Measurements from ENCODE around the gene BCL7C.
"Not testable (repeated sequence)": the region's sequence is repeated elsewhere in the genome, so short reads cannot be mapped to it uniquely, and the experiment has no call there.

BCL7C gene

DNA sequence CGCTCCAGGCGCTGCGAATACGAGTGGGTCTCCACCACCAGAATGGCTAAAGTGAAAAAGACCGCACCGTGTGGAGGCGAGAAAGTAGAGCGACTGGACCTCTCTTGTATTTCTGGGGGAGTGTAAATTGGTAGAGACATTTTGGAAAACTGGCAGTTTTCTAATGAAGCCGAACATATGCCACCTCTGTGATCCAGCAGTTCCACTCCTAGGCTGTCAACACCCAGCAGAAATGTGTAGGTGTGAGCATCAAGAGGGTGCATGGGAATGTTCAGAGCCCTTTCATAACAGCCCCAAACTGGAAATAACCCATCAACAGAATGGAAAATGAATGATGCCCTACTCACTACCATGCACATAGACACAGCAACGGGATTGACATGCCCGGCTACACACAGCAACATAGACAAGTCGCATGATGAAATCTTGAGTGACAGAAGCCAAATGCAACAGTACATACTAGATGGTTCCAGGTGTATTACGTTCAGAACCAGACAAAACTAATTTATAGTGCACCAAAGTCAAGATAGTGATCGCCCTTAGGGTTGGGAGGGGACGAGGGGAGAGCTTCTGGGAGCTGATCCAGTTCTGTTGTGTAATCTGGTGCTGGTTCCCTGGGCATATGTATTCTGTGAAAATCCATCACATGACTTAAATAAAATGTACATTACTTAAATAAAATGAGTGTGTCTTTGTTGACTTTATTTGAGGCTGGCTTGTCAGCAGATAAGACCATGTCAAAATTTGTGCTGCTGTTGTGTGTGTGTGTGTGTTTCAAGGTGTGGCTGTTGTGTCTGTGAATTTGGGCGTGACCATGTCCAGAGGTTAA is 877 bp upstream of the BCL7C start:
- DNase-seq (ENCODE audit: low spot score), result peak; percentile 55

DNA sequence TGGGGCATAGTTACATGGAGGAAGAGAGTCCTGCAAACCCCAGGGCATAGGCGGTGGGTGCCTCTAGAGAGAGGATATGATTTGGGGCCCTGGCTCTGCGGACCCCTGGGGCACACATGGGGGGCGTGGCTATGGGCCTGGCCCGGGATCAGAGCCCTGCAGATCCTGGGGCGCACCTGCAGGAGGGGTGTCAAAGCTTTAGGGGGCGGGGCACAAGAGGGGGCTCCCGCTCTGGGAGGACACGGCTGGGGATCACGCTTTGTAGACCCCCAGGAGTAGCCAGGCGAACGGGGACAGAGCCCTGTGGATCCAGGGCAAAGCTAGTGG is 497 bp downstream of the BCL7C start:
- no peak for DNase-seq (ENCODE audit: low spot score)

DNA sequence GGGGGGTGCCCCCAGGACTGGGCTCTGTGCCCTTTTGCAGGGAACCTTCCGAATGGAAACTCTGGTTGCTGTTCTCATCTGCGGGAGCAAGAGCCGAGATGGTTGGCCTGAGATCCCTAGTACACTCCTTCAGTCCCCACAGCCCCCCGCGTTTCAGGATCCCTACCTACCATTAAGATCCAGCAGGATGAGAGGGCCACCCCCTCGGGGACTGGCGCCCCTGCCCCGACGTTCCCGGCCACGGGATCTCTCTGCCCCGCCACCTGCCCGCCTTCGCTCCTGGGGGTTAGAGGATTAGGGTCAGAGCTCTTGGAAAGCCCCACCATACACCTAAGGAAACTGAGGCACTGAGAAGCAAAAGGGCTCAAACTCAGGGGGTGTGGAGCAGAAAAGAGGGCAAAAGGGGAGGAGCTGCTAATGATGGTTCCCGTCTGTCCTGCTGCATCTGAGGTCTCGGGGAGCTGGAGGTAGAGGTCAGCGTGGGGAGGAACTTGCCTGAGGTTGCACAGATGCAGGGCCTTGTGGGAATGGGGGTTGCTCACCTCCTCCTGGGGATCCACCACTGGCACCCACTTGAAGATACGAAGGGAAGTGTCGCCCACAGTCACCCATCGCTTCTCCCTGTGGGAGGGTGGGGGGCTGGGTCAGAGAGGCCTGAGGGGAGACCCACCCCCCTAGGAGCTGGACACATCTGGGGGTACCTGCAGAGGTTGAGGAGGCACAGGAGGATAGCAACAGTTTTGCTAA is 1.0 kb downstream of the BCL7C start:
- DNase-seq (ENCODE audit: low spot score), result no peak

DNA sequence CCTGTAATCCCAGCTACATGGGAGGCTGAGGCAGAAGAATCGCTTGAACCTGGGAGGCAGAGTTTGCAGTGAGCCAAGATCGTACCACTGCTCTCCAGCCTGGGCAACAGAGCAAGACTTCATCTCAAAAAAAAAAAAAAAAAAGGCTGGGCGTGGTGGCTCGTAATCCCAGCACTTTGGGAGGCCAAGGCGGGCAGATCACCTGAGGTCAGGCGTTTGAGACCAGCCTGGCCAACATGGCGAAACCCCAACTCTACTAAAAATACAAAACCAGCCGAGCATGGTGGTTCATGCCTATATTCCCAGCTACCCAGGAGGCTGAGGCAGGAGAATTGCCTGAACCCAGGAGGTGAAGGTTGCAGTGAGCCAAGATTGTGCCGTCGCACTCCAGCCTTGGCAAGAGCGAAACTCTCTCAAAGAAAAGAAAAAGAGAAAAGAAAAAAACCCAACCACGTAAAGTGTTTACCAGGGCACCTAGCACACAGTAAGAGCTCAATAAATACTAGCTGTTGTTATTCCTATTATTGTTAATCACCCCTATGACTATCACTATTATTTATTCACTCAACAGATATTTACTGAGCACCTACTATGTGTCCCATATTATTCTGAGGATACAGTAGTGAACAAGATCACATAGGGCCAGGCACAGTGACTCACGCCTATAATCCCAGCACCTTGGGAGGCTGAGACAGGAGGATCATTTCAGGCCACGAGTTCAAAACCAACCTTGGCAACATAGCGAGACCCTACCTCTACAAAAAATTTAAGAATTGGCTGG is 2.6 kb downstream of the BCL7C start:
- not testable (repeated sequence) for DNase-seq (ENCODE audit: low spot score)

DNA sequence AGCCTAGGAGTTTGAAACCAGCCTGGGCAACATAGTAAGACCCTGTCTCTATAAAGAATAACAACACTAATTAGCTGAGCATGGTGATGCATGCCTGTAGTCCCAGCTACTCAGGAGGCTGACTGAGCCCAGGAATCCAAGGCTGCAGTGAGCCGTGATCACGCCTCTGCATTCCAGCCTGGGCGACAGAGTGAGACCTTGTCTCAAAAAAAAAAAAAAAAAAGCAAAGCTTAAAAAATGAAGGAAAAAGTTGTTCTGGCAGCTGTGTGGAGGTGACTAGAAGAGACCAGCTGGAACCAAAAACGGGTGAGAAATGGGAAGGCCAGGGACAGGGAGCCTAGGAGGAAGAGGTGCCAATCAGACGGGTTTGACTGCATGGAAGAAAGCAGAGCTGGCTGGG is 4.2 kb downstream of the BCL7C start:
- no peak for DNase-seq (ENCODE audit: low spot score)

GRCh38 chr16:30888856-30889499 is 4.9 kb downstream of the BCL7C start:
- no peak for DNase-seq (ENCODE audit: low spot score)

- no peak for DNase-seq (ENCODE audit: low spot score)
Measured at GRCh38 chr16:30887927-30888326, 6.0 kb downstream of the BCL7C start.

GRCh38 chr16:30886145-30886544 is 7.7 kb downstream of the BCL7C start:
- no peak for DNase-seq (ENCODE audit: low spot score)

- no peak for DNase-seq (ENCODE audit: low spot score)
Measured at GRCh38 chr16:30885196-30885595, 8.7 kb downstream of the BCL7C start.

DNA sequence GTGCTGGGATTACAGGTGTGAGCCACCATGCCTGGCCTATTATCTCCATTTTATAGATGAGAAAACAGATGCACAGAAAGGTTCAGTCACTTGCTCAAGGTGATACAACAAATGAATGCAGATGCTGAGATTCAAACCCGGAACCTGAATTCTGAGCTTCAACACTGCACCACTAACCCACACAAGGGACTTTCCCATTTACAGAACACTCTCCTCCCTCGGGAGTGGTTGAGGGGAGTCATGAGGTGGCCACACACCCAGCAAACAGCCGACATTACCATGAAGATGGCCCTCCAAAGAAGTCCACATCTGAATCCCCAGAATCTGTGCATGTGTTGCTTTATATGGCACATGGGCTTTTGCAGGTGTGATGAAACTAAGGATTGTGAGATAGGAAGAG is 9.1 kb downstream of the BCL7C start:
- DNase-seq (ENCODE audit: low spot score), result no peak

DNA sequence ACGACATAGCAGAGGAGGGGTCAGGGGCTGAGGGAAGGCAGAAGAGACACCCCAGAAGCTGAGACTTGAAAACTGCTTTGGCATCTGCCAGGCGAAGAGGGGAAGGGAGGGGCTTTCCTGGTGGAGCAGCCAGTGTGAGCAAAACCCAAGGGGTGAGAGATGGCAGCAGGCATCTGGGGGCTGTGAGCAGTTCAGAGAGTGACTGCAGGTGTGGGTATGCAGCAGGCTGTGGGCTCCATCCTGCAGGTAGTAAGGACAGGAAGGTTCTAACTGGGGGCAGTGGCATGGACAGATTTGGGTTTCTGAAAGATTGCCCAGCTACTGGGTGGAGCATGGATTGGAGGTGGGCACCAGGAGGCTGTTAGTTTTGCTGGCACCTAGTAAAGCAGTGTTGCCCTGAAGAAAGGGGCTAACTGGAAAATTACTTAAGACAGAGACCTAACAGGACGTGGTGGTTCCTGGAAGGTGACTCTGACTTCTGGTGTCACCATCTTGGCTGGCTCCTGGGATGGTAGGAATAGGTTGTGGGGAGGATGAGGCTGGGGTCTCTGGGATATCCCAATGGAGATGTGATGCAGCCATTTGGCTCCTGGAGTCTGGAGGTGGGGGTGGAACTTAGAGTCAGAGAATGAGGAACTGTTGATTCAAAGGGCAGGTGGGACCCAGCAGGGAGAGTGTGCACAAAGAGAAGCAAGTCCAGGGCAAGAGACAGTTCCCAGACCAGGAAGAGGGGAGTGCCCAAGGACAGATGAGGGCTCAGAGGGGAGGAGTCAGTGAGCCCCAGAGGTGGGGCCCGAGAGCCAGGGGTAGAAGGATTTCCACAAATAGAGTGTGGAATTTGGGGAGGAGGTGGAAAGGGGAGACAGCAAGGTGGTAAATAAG is 11.2 kb downstream of the BCL7C start:
- no peak for DNase-seq (ENCODE audit: low spot score)

- no peak for DNase-seq (ENCODE audit: low spot score)
Measured at GRCh38 chr16:30876867-30877266, 17.0 kb downstream of the BCL7C start.

DNA sequence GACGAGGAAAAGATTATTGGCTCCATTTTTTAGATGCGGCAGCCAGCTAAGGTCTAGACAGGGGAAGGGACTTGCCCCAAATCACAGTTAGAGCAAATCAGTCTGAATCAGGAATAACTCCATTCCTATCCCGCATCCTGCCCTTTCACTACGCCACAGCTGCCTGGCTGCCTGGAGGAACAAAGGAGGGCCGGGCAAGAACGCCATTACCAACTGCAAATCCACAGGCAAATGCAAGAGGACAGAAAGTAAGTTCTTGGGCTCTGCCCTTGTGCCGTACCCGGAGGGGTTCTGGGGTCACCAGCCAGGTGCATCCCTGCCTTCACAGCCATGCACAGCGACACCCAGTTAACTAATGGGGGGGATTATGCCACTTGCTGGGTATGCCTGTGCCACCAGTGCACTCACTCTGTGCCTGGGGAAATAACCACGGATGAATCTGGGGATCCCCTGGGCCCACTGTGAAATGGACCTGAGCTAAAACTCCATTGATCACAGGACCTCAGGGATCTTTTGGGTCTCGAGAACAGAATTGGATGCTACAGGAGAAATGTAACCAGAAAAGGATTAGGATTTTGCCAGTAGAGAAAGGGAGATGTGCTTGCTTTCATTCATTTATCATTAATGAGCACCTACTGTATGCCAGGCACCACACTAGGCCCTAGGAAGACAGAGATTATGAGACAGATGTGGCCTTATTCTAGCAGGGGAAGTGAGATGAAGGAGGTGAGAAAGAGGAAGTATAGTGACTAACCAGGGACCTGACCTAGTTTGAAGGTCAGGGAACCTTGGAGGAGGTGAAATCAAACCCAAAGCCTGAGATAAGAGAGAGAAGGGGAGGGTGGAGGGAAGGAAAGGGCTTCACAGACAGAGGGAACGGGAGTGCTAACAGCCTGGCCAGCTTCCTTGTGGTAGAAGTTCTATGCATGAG is 17.7 kb downstream of the BCL7C start:
- no peak for DNase-seq (ENCODE audit: low spot score)

- DNase-seq (ENCODE audit: low spot score), result peak; percentile 92
Measured at GRCh38 chr16:30874821-30875717, 18.8 kb downstream of the BCL7C start.

DNA sequence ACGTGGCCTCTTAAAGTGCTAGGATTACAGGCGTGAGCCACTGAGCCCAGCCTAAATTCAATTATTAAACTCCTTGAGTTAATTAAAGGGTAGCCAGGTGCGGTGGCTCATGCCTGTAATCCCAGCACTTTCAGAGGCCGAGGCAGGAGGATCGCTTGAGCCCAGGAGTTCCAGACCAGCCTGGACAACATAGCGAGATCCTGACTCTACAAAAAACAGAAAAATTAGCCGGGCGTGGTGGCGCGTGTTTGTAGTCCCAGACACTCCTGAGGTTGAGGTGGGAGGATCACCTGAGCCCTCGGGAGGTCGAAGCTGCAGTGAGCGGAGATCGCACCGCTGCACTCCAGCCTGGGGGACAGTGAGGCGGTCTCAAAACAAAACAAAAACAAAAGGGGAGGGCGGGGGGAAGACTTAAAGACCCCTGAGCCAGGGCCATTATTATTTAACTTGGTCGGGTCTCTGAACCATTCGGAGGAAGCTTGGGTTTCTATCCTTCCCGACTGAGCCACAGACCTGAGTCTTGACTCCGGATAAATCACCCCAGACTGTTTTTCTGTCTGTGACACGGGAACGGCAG is 19.5 kb downstream of the BCL7C start:
- DNase-seq (ENCODE audit: low spot score), result no peak

DNA sequence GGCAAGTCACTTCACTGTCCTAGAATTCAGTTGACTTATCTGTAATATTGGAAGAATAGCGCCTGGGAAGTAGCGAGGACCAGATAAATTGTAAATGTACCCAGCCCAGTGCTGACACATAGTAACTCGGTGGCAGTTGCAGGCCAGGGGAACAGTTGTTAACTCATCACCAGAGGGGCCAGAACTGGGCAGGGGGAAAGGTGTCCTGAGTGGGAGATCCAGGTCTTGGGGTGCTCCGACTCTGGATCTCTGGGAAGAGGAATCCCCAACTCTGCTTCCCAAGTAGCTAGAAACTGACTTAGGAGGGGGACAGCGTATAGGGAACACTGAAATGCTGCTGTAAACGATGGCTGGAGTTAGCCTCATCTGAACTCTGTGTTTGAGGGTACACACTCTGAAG is 23.0 kb downstream of the BCL7C start:
- DNase-seq (ENCODE audit: low spot score), result no peak

- no peak for DNase-seq (ENCODE audit: low spot score)
Measured at GRCh38 chr16:30867747-30868146, 26.1 kb downstream of the BCL7C start.

- no peak for DNase-seq (ENCODE audit: low spot score)
Measured at GRCh38 chr16:30866031-30866430, 27.8 kb downstream of the BCL7C start.

GRCh38 chr16:30863178-30863577 is 30.7 kb downstream of the BCL7C start:
- not testable (repeated sequence) for DNase-seq (ENCODE audit: low spot score)
